ENCODE data around the gene ABLIM3. TPM values are rescaled to one million over a fixed set of nuclear protein-coding genes. Genes with fewer than 3 reads are reported as not detected.
A peak's percentile ranks its signal among the peaks of the same experiment; 100 is the strongest.

Gene ABLIM3
- total RNA-seq, 6 experiments from 2014 or later = 29.3 to 54.1 (median 48.3) TPM

DNA sequence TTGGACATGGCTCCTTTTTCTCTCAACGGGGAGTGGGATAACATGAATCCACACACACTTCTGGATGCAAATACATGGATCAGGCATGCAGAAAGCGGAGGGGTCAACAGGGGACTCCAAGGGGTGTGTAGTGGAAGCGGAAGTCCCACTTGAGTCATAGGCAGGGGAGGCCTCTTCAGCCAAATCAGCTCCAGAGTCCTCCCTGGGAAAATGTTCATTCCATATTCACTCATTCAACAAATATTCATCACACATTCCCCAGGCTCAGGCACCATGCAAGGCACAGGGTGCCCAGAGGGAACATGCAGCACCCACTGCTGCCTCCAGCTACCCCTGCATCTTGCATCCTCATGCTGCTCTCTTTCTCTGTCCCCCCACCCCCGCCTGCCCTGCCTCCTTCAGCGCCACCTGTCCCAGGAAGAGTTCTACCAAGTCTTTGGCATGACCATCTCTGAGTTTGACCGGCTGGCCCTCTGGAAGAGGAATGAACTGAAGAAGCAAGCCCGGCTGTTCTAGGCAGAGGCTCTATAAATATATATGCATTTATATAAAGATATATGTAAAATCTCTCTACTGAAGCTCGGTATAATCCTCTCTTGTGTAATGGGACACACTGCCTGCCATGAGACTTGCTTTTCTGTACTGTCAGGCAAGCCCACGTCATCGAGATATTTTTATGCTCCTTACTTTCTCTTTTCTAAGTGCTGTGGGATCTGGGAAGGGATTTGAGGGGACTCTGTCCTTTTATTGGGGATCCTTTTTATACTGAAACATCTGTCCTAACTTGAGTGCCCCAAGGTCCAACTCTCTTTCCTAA lies 116.8 kb downstream of the ABLIM3 start:
- H3K4me3 Mint-ChIP-seq = peak overlapping the region; percentile 59
- H3K27ac Mint-ChIP-seq = peak overlapping the region; percentile 82
- no peaks in the 10 kb centered on the region for H3K9me3 Mint-ChIP-seq
- no peak for TF ChIP-seq CTCF (IDR thresholded peaks at IDR 0.05)
- H3K4me1 Mint-ChIP-seq (ENCODE audit: low read depth) = peaks cover 38% of the 10 kb centered on the region
- H3K36me3 Mint-ChIP-seq (ENCODE audit: low read depth) = peaks cover 46% of the 10 kb centered on the region
- H3K27me3 Mint-ChIP-seq (ENCODE audit: insufficient read depth) = peaks cover 3% of the 10 kb centered on the region
- peak; percentile 61 for DNase-seq

DNA sequence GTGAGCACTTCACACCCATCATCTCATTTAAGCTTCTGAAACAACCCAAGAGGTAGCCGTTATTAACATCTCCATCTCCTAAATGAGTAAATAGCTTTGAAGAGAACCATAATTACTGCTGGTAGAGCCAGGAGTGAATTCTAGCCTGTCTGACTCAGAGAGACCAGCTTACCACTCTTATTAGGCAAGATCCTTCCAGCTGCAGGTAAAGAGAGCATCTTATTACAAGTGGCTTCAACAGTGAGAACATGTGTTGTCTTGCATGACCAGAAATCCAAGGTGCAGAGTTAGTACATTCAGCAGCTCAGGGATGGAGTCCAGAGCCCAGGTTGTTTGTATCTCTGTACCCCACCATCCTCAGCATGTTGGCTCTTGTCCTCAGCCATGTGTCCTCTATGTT lies 119.5 kb downstream of the ABLIM3 start:
- Mint-ChIP-seq H3K27ac (no peak overlapping the region), H3K4me1 (ENCODE audit: low read depth) (peaks cover 38% of the 10 kb centered on the region), H3K27me3 (ENCODE audit: insufficient read depth) (peaks cover 11% of the 10 kb centered on the region), H3K4me3 (no peak overlapping the region), H3K36me3 (ENCODE audit: low read depth) (peaks cover 24% of the 10 kb centered on the region; the same call in 1 of the 2 replicates), H3K9me3 (no peaks in the 10 kb centered on the region)
- TF ChIP-seq CTCF (IDR thresholded peaks at IDR 0.05) = no peak
- DNase-seq = no peak

GRCh38 chr5:149261246-149261645 lies 120.0 kb downstream of the ABLIM3 start:
- TF ChIP-seq CTCF (IDR thresholded peaks at IDR 0.05) = no peak
- Mint-ChIP-seq H3K9me3 (no peaks in the 10 kb centered on the region), H3K27ac (no peak overlapping the region), H3K27me3 (ENCODE audit: insufficient read depth) (peaks cover 11% of the 10 kb centered on the region), H3K4me1 (ENCODE audit: low read depth) (peaks cover 37% of the 10 kb centered on the region), H3K4me3 (no peak overlapping the region), H3K36me3 (ENCODE audit: low read depth) (peaks cover 24% of the 10 kb centered on the region; the same call in 1 of the 2 replicates)
- DNase-seq = no peak

DNA sequence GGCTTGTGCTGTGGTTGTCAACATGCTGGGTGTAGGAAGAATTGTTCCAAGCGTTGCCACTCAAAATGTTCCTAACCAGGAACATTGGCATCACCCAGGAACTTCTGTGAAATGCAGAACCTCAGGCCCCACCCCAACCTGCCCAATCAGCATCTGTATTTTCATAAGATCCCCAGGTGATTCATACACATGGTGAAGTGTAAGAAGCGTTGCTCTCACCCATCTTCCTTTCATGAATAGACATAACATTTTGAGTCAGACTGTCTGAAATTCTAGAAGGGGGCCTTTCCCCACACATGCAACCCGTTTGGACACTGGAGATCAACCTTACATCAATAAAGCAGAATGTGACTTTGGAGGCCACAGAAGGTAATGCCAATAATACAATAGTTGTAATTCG lies 121.0 kb downstream of the ABLIM3 start:
- H3K4me1 Mint-ChIP-seq (ENCODE audit: low read depth) = peaks cover 30% of the 10 kb centered on the region
- no peak for TF ChIP-seq CTCF (IDR thresholded peaks at IDR 0.05)
- H3K27me3 Mint-ChIP-seq (ENCODE audit: insufficient read depth) = peaks cover 11% of the 10 kb centered on the region
- H3K9me3 Mint-ChIP-seq = no peaks in the 10 kb centered on the region
- H3K4me3 Mint-ChIP-seq = no peak overlapping the region
- no peak overlapping the region for H3K27ac Mint-ChIP-seq
- H3K36me3 Mint-ChIP-seq (ENCODE audit: low read depth) = peaks cover 24% of the 10 kb centered on the region; the same call in 1 of the 2 replicates
- no peak for DNase-seq

DNA sequence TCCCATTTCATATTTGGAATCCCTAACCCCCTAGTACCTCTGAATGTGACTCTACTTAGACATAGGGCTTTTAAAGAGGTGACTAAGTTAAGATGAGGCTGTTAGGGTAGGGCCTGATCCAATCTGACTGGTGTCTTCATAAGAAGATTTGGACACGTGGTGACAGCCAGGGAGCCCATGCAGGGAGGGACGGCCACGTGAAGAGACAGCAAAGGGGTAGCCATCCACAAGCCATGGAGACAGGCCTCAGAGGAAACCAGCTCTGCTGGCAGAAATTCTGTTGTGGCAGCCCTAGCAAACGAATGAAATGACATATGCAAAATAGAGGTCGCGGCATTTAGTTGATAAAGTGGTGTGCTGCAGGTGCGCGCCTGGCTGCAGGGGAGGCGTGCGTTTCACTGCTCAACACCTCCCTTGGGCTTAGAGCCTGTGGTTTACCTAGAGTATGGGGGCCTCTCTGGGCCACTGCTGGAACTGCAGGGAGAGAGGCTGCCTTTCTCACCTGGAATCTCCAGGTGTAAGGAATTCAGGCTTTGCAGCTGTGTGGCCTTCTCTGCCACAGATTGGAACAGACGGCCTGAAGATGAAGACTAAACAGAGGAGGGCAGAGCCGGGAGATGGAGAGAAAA lies 123.3 kb downstream of the ABLIM3 start:
- Mint-ChIP-seq H3K4me3 (no peak overlapping the region), H3K9me3 (peaks cover 13% of the 10 kb centered on the region), H3K36me3 (ENCODE audit: low read depth) (peaks cover 23% of the 10 kb centered on the region), H3K27me3 (ENCODE audit: insufficient read depth) (peaks cover 9% of the 10 kb centered on the region), H3K27ac (no peak overlapping the region), H3K4me1 (ENCODE audit: low read depth) (peaks cover 23% of the 10 kb centered on the region)
- DNase-seq = no peak
- peak; percentile 68; the same call in 1 of the 2 replicates for TF ChIP-seq CTCF (IDR thresholded peaks at IDR 0.05)

All from HFFc6 (cell line).